ENCODE measurements around the gene MC3R.

MC3R gene

DNA sequence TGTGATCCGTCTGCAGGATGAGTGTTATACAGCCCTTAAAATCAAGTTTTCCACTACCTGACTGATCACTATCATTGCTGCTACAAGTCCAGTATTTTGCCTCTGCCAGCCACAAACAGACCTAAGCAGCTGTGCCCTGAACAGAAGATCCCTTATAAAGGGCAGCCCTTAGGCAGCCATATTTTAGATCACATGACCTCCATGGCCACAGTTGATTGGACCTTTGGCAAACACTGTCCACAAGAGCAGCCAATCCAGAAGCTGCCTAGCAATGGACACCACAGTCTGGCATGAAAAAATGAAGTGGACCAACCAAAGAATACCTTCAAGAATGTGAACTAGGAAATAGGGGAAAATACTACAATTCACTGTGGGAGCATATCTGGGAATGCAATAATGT is 50.8 kb downstream of the MC3R start:
- H3K4me1 ChIP-seq (ENCODE audit: control insufficient read depth, insufficient read depth, low read length): no peaks in the 10 kb centered on the region
- no peak overlapping the region for H3K4me3 ChIP-seq (ENCODE audit: low read depth, low read length)
- ChIA-PET CTCF (no interaction called here), POLR2A (no interaction called here)
- no peak overlapping the region for H3K27ac ChIP-seq (ENCODE audit: extremely low read depth, low read depth, low read length)
- H3K36me3 ChIP-seq (ENCODE audit: control insufficient read depth in 2 of 2, insufficient read depth in 1 of 2, low read length in 2 of 2): no peaks in the 10 kb centered on the region
- no peaks in the 10 kb centered on the region for H3K9me3 ChIP-seq (ENCODE audit: control insufficient read depth, insufficient read depth, low read depth, low read length)
- TF ChIP-seq REPIN1 (tag by site-specific recombination; IDR thresholded peaks at IDR 0.05; ENCODE audit: low read depth): no peak
- TF ChIP-seq, protein P1, sequence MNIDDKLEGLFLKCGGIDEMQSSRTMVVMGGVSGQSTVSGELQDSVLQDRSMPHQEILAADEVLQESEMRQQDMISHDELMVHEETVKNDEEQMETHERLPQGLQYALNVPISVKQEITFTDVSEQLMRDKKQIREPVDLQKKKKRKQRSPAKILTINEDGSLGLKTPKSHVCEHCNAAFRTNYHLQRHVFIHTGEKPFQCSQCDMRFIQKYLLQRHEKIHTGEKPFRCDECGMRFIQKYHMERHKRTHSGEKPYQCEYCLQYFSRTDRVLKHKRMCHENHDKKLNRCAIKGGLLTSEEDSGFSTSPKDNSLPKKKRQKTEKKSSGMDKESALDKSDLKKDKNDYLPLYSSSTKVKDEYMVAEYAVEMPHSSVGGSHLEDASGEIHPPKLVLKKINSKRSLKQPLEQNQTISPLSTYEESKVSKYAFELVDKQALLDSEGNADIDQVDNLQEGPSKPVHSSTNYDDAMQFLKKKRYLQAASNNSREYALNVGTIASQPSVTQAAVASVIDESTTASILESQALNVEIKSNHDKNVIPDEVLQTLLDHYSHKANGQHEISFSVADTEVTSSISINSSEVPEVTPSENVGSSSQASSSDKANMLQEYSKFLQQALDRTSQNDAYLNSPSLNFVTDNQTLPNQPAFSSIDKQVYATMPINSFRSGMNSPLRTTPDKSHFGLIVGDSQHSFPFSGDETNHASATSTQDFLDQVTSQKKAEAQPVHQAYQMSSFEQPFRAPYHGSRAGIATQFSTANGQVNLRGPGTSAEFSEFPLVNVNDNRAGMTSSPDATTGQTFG (tag by site-specific recombination; IDR thresholded peaks at IDR 0.05; ENCODE audit: borderline replicate concordance): no peak
- no peak for TF ChIP-seq ZNF621 (tag by site-specific recombination; IDR thresholded peaks at IDR 0.05)
- TF ChIP-seq, protein P2, sequence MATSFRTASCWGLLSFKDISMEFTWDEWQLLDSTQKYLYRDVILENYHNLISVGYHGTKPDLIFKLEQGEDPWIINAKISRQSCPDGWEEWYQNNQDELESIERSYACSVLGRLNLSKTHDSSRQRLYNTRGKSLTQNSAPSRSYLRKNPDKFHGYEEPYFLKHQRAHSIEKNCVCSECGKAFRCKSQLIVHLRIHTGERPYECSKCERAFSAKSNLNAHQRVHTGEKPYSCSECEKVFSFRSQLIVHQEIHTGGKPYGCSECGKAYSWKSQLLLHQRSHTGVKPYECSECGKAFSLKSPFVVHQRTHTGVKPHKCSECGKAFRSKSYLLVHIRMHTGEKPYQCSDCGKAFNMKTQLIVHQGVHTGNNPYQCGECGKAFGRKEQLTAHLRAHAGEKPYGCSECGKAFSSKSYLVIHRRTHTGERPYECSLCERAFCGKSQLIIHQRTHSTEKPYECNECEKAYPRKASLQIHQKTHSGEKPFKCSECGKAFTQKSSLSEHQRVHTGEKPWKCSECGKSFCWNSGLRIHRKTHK (tag by site-specific recombination; IDR thresholded peaks at IDR 0.05): no peak
- TF ChIP-seq, protein P3, sequence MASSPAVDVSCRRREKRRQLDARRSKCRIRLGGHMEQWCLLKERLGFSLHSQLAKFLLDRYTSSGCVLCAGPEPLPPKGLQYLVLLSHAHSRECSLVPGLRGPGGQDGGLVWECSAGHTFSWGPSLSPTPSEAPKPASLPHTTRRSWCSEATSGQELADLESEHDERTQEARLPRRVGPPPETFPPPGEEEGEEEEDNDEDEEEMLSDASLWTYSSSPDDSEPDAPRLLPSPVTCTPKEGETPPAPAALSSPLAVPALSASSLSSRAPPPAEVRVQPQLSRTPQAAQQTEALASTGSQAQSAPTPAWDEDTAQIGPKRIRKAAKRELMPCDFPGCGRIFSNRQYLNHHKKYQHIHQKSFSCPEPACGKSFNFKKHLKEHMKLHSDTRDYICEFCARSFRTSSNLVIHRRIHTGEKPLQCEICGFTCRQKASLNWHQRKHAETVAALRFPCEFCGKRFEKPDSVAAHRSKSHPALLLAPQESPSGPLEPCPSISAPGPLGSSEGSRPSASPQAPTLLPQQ (tag by site-specific recombination; IDR thresholded peaks at IDR 0.05): no peak
- TF ChIP-seq MEIS1 (CRISPR knock-in tag; IDR thresholded peaks at IDR 0.05; ENCODE audit: borderline replicate concordance): no peak
- no peak for TF ChIP-seq TRIM28 (IDR thresholded peaks at IDR 0.05; ENCODE audit: borderline replicate concordance, low read length)
- no peak for TF ChIP-seq ZNF24 (tag by site-specific recombination; IDR thresholded peaks at IDR 0.05)
- TF ChIP-seq, protein P4, sequence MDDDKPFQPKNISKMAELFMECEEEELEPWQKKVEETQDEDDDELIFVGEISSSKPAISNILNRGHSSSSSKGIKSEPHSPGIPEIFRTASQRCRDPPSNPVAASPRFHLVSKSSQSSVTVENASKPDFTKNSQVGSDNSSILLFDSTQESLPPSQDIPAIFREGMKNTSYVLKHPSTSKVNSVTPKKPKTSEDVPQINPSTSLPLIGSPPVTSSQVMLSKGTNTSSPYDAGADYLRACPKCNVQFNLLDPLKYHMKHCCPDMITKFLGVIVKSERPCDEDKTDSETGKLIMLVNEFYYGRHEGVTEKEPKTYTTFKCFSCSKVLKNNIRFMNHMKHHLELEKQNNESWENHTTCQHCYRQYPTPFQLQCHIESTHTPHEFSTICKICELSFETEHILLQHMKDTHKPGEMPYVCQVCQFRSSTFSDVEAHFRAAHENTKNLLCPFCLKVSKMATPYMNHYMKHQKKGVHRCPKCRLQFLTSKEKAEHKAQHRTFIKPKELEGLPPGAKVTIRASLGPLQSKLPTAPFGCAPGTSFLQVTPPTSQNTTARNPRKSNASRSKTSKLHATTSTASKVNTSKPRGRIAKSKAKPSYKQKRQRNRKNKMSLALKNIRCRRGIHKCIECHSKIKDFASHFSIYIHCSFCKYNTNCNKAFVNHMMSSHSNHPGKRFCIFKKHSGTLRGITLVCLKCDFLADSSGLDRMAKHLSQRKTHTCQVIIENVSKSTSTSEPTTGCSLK (tag by site-specific recombination; IDR thresholded peaks at IDR 0.05): no peak
- TF ChIP-seq ZFP41 (tag by site-specific recombination; IDR thresholded peaks at IDR 0.05; ENCODE audit: borderline replicate concordance): no peak
